HepG2 (cell line): ENCODE measurements around the gene UQCC5. TPM values are rescaled to one million over a fixed set of nuclear protein-coding genes. Genes with fewer than 3 reads are reported as not detected.

Experiments
- CEBPB ChIP-seq: IDR thresholded peaks from 2 replicates; pipeline ENCODE4 v1.6.1; 2011; ENCODE audit warnings: low read depth, low read length, improper control_type of control experiment, borderline replicate concordance
- MTF1 ChIP-seq: sonication (generic); formaldehyde crosslinking; IDR thresholded peaks from 2 replicates; pipeline ENCODE4 v1.5.0; 2020; ENCODE audit warnings: missing genetic modification reagents
- NFIC ChIP-seq: IDR thresholded peaks from 2 replicates; pipeline ENCODE4 v1.6.1; 2012; ENCODE audit warnings: mild to moderate bottlenecking, low read length, inconsistent platforms
- PPARG ChIP-seq: conservative IDR thresholded peaks from 2 replicates; pipeline ENCODE4 v1.6.1; 2016; ENCODE audit warnings: missing biosample characterization, missing genetic modification reagents
- TBX2 ChIP-seq: sonication (generic); formaldehyde crosslinking; IDR thresholded peaks from 2 replicates; pipeline ENCODE4 v1.5.0; 2020; ENCODE audit warnings: missing genetic modification reagents, mild to moderate bottlenecking, borderline replicate concordance
- XBP1 ChIP-seq: sonication (generic); formaldehyde crosslinking; IDR thresholded peaks from 2 replicates; pipeline ENCODE4 v1.5.0; 2020; ENCODE audit warnings: missing genetic modification reagents
- ZNF446 ChIP-seq: sonication (generic); formaldehyde crosslinking; IDR thresholded peaks from 2 replicates; pipeline ENCODE4 v1.5.0; 2020; ENCODE audit warnings: mild to moderate bottlenecking, missing genetic modification reagents
- ZNF546 ChIP-seq: sonication (generic); formaldehyde crosslinking; conservative IDR thresholded peaks from 2 replicates; pipeline ENCODE4 v1.8.1; 2023; ENCODE audit warnings: mild to moderate bottlenecking, missing genetic modification reagents
- ZNF564 ChIP-seq: sonication (generic); formaldehyde crosslinking; IDR thresholded peaks from 2 replicates; pipeline ENCODE4 v1.8.1; 2023; ENCODE audit warnings: mild to moderate bottlenecking, missing genetic modification reagents
- polyA plus RNA-seq, 8 experiments: library from polyadenylated mRNA; depleted of rRNA in 3 of 8; stranded (reverse) in 7 of 8; unstranded in 1 of 8; fragments of >200 nt; fragmentation: Illumina TruSeq in 4 of 8; extraction: Trizol in 4 of 8; gene quantifications; 2 replicates each; pipeline versions ENCODE4 v1.2.1 to v1.2.3, GENCODE V29; 2011 to 2016; ENCODE audit warnings: low read depth in 4 of 8, missing spikeins in 1 of 8, mixed read lengths in 1 of 8; ENCODE audit not compliant: insufficient read depth in 1 of 8
- total RNA-seq, 5 experiments: library from RNA; depleted of rRNA; stranded (reverse); fragments of >200 nt; fragmentation: Illumina TruSeq; extraction: Trizol; gene quantifications; 2 replicates each; pipeline ENCODE4 v1.2.3, GENCODE V29; 2016; ENCODE audit warnings: low read depth in 1 of 5
- TF ChIP-seq, protein P1 (sequence below): sonication (generic); formaldehyde crosslinking; IDR thresholded peaks from 2 replicates; pipeline ENCODE4 v1.8.0; 2022; ENCODE audit warnings: mild to moderate bottlenecking, missing genetic modification reagents, moderate library complexity
- TF ChIP-seq, protein P2 (sequence below): sonication (generic); formaldehyde crosslinking; IDR thresholded peaks from one replicate; pipeline ENCODE4 v1.5.1; 2020; ENCODE audit warnings: mild to moderate bottlenecking, missing genetic modification reagents; ENCODE audit errors: not compliant biosample characterization
- TF ChIP-seq, protein P3 (sequence below): IDR thresholded peaks from 2 replicates; pipeline ENCODE4 v1.6.1; 2016; ENCODE audit warnings: low read depth, missing genetic modification reagents, missing compliant biosample characterization
- TF ChIP-seq, protein P4 (sequence below): sonication (generic); formaldehyde crosslinking; IDR thresholded peaks from 2 replicates; pipeline ENCODE4 v1.4.0; 2020; ENCODE audit warnings: low read depth, mild to moderate bottlenecking, missing genetic modification reagents

UQCC5 gene
- total and polyA plus RNA-seq, 2 of the 13 experiments (the other 11 are each of a cell fraction or from before 2014, with no cell fraction given), result 15.4 to 29.5 TPM

DNA sequence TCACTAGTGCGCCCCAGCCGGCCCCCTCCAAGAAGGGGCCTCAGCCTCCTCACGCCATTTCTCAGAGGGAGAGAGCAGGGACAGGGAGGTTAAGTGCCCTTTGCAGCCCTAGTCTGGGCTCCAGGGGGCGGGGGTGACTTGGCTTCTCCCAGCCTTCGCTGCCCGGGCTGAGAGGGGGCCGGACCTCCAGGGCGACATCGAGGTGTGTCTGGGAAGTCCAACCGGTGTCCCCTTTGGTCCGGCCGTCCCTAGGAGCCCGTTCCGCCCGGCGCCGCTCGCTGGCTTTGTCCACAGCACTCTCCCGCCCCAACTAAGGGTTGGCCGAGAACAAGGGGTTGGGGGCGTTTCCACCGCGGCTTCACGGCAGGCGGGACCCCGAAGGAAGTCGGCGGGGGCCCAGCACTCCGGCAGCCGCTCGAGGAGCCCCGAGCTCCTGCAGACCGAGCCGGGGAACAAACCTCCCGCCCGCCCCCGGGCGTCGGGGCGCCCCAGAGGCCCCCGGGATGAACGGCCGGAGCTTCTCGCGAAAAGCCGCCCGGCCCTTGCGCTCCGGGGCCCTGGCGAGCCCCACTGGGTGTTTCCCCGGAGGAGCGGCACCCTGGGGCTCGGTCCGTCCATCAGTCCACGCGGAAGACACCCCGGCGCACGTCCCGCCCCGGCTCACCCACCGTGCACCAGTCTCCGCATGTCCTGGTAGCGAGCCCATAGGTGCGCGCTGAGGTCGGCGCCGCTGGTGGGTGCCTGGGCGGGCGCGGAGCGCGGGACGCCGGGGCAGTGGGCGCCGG is 3.4 kb upstream of the UQCC5 start (continued):
- TF ChIP-seq ZNF546 (CRISPR knock-in tag) (no peak), ZNF446 (peak; percentile 85), CEBPB (no peak), XBP1 (CRISPR knock-in tag) (no peak), MTF1 (CRISPR knock-in tag) (no peak), NFIC (no peak), TBX2 (CRISPR knock-in tag) (peak; percentile 65; the same call in 1 of the 2 replicates), ZNF564 (CRISPR knock-in tag) (peak; percentile 44; the same call in 1 of the 2 replicates), PPARG (no peak)
- TF ChIP-seq, protein P1, sequence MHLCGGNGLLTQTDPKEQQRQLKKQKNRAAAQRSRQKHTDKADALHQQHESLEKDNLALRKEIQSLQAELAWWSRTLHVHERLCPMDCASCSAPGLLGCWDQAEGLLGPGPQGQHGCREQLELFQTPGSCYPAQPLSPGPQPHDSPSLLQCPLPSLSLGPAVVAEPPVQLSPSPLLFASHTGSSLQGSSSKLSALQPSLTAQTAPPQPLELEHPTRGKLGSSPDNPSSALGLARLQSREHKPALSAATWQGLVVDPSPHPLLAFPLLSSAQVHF (CRISPR knock-in tag), result no peak
- TF ChIP-seq, protein P2, sequence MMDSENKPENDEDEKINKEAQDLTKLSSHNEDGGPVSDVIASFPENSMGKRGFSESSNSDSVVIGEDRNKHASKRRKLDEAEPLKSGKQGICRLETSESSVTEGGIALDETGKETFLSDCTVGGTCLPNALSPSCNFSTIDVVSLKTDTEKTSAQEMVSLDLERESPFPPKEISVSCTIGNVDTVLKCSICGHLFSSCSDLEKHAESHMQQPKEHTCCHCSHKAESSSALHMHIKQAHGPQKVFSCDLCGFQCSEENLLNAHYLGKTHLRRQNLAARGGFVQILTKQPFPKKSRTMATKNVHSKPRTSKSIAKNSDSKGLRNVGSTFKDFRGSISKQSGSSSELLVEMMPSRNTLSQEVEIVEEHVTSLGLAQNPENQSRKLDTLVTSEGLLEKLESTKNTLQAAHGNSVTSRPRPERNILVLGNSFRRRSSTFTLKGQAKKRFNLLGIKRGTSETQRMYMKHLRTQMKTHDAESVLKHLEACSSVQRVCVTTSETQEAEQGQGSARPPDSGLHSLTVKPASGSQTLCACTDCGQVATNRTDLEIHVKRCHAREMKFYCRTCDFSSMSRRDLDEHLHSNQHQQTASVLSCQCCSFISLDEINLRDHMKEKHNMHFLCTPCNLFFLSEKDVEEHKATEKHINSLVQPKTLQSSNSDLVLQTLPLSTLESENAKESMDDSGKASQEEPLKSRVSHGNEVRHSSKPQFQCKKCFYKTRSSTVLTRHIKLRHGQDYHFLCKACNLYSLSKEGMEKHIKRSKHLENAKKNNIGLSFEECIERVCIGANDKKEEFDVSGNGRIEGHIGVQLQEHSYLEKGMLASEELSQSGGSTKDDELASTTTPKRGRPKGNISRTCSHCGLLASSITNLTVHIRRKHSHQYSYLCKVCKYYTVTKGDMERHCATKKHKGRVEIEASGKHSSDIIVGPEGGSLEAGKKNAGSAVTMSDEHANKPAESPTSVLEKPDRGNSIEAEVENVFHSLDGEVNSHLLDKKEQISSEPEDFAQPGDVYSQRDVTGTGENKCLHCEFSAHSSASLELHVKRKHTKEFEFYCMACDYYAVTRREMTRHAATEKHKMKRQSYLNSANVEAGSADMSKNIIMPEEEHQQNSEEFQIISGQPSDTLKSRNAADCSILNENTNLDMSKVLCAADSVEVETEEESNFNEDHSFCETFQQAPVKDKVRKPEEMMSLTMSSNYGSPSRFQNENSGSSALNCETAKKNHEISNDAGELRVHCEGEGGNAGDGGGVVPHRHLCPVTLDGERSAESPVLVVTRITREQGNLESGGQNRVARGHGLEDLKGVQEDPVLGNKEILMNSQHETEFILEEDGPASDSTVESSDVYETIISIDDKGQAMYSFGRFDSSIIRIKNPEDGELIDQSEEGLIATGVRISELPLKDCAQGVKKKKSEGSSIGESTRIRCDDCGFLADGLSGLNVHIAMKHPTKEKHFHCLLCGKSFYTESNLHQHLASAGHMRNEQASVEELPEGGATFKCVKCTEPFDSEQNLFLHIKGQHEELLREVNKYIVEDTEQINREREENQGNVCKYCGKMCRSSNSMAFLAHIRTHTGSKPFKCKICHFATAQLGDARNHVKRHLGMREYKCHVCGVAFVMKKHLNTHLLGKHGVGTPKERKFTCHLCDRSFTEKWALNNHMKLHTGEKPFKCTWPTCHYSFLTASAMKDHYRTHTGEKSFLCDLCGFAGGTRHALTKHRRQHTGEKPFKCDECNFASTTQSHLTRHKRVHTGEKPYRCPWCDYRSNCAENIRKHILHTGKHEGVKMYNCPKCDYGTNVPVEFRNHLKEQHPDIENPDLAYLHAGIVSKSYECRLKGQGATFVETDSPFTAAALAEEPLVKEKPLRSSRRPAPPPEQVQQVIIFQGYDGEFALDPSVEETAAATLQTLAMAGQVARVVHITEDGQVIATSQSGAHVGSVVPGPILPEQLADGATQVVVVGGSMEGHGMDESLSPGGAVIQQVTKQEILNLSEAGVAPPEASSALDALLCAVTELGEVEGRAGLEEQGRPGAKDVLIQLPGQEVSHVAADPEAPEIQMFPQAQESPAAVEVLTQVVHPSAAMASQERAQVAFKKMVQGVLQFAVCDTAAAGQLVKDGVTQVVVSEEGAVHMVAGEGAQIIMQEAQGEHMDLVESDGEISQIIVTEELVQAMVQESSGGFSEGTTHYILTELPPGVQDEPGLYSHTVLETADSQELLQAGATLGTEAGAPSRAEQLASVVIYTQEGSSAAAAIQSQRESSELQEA, result no peak
- TF ChIP-seq, protein P3, sequence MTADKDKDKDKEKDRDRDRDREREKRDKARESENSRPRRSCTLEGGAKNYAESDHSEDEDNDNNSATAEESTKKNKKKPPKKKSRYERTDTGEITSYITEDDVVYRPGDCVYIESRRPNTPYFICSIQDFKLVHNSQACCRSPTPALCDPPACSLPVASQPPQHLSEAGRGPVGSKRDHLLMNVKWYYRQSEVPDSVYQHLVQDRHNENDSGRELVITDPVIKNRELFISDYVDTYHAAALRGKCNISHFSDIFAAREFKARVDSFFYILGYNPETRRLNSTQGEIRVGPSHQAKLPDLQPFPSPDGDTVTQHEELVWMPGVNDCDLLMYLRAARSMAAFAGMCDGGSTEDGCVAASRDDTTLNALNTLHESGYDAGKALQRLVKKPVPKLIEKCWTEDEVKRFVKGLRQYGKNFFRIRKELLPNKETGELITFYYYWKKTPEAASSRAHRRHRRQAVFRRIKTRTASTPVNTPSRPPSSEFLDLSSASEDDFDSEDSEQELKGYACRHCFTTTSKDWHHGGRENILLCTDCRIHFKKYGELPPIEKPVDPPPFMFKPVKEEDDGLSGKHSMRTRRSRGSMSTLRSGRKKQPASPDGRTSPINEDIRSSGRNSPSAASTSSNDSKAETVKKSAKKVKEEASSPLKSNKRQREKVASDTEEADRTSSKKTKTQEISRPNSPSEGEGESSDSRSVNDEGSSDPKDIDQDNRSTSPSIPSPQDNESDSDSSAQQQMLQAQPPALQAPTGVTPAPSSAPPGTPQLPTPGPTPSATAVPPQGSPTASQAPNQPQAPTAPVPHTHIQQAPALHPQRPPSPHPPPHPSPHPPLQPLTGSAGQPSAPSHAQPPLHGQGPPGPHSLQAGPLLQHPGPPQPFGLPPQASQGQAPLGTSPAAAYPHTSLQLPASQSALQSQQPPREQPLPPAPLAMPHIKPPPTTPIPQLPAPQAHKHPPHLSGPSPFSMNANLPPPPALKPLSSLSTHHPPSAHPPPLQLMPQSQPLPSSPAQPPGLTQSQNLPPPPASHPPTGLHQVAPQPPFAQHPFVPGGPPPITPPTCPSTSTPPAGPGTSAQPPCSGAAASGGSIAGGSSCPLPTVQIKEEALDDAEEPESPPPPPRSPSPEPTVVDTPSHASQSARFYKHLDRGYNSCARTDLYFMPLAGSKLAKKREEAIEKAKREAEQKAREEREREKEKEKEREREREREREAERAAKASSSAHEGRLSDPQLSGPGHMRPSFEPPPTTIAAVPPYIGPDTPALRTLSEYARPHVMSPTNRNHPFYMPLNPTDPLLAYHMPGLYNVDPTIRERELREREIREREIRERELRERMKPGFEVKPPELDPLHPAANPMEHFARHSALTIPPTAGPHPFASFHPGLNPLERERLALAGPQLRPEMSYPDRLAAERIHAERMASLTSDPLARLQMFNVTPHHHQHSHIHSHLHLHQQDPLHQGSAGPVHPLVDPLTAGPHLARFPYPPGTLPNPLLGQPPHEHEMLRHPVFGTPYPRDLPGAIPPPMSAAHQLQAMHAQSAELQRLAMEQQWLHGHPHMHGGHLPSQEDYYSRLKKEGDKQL, result no peak
- TF ChIP-seq, protein P4, sequence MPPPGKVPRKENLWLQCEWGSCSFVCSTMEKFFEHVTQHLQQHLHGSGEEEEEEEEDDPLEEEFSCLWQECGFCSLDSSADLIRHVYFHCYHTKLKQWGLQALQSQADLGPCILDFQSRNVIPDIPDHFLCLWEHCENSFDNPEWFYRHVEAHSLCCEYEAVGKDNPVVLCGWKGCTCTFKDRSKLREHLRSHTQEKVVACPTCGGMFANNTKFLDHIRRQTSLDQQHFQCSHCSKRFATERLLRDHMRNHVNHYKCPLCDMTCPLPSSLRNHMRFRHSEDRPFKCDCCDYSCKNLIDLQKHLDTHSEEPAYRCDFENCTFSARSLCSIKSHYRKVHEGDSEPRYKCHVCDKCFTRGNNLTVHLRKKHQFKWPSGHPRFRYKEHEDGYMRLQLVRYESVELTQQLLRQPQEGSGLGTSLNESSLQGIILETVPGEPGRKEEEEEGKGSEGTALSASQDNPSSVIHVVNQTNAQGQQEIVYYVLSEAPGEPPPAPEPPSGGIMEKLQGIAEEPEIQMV (CRISPR knock-in tag), result peak; percentile 49; the same call in 1 of the 2 replicates
